Measurements from ENCODE around the gene SSH3. TPM values are rescaled to one million over a fixed set of nuclear protein-coding genes. Genes with fewer than 3 reads are reported as not detected.

SSH3 gene
- total RNA-seq, 1 donor from 2014 or later, result 20.1 TPM

- no peaks in the 10 kb centered on the region for H3K9me3 ChIP-seq (ENCODE audit: insufficient read depth, low read depth, low read length)
Measured at GRCh38 chr11:67307545-67308001, 4.2 kb downstream of the SSH3 start.

GRCh38 chr11:67308031-67308866 lies 4.9 kb downstream of the SSH3 start:
- H3K4me3 Mint-ChIP-seq (ENCODE audit: unreplicated experiment), result no peak overlapping the region
- Histone ChIP-seq H3K4me2 (ENCODE audit: low read length) (no peak overlapping the region), H3K4me3 (ENCODE audit: insufficient read depth, low read depth, low read length) (no peak overlapping the region), H3K36me3 (ENCODE audit: insufficient read depth, low read length) (no peaks in the 10 kb centered on the region), H3K79me2 (ENCODE audit: insufficient read depth, low read length) (no peaks in the 10 kb centered on the region), H3K4me1 (ENCODE audit: insufficient read depth, low read length) (peaks cover 10% of the 10 kb centered on the region), H3K9me3 (ENCODE audit: insufficient read depth, low read depth, low read length) (no peaks in the 10 kb centered on the region), H3K27me3 (ENCODE audit: insufficient read depth, low read length) (no peaks in the 10 kb centered on the region), H3K27ac (ENCODE audit: low read depth, low read length) (no peak overlapping the region), H2AFZ (ENCODE audit: low read depth, low read length) (no peak overlapping the region), H4K20me1 (ENCODE audit: insufficient read depth, low read length) (no peaks in the 10 kb centered on the region), H3K9ac (ENCODE audit: low read length) (no peak overlapping the region)
- peaks cover 5% of the 10 kb centered on the region for H3K4me1 Mint-ChIP-seq (ENCODE audit: low read depth, unreplicated experiment)
- TF ChIP-seq EZH2 (IDR thresholded peaks at IDR 0.05; ENCODE audit: insufficient read depth, low read length) (no peak), CTCF (IDR thresholded peaks at IDR 0.05; ENCODE audit: insufficient read depth, low read depth, low read length) (no peak)
- no peak overlapping the region for H3K27ac Mint-ChIP-seq (ENCODE audit: unreplicated experiment)
- peaks cover 2% of the 10 kb centered on the region for H3K27me3 Mint-ChIP-seq (ENCODE audit: low read depth, unreplicated experiment)
- H3K36me3 Mint-ChIP-seq (ENCODE audit: low read depth, unreplicated experiment), result peaks cover 5% of the 10 kb centered on the region
- no peaks in the 10 kb centered on the region for H3K9me3 Mint-ChIP-seq (ENCODE audit: unreplicated experiment)
- FAIRE-seq (no peak), DNase-seq (ENCODE audit: low read depth) (no peak)

More at GRCh38 chr11:67307545-67308001, 4.2 kb downstream of the SSH3 start:
- H3K4me3 ChIP-seq (ENCODE audit: insufficient read depth, low read depth, low read length), result no peak overlapping the region
- Mint-ChIP-seq H3K27me3 (ENCODE audit: low read depth, unreplicated experiment) (peaks cover 2% of the 10 kb centered on the region), H3K36me3 (ENCODE audit: low read depth, unreplicated experiment) (peaks cover 5% of the 10 kb centered on the region), H3K9me3 (ENCODE audit: unreplicated experiment) (no peaks in the 10 kb centered on the region), H3K4me3 (ENCODE audit: unreplicated experiment) (no peak overlapping the region), H3K4me1 (ENCODE audit: low read depth, unreplicated experiment) (peaks cover 5% of the 10 kb centered on the region), H3K27ac (ENCODE audit: unreplicated experiment) (no peak overlapping the region)
- peaks cover 10% of the 10 kb centered on the region for H3K4me1 ChIP-seq (ENCODE audit: insufficient read depth, low read length)
- no peak overlapping the region for H3K27ac ChIP-seq (ENCODE audit: low read depth, low read length)
- no peak for DNase-seq (ENCODE audit: low read depth)
- no peak overlapping the region for H3K9ac ChIP-seq (ENCODE audit: low read length)
- TF ChIP-seq CTCF (IDR thresholded peaks at IDR 0.05; ENCODE audit: insufficient read depth, low read depth, low read length), result no peak
- no peak for TF ChIP-seq EZH2 (IDR thresholded peaks at IDR 0.05; ENCODE audit: insufficient read depth, low read length)
- peaks cover 2% of the 10 kb centered on the region for H4K20me1 ChIP-seq (ENCODE audit: insufficient read depth, low read length)
- H3K4me2 ChIP-seq (ENCODE audit: low read length), result no peak overlapping the region
- H3K79me2 ChIP-seq (ENCODE audit: insufficient read depth, low read length), result no peaks in the 10 kb centered on the region
- H3K27me3 ChIP-seq (ENCODE audit: insufficient read depth, low read length), result no peaks in the 10 kb centered on the region
- no peak for FAIRE-seq
- H3K36me3 ChIP-seq (ENCODE audit: insufficient read depth, low read length), result no peaks in the 10 kb centered on the region
- H2AFZ ChIP-seq (ENCODE audit: low read depth, low read length), result no peak overlapping the region

- no peak for TF ChIP-seq CTCF (IDR thresholded peaks at IDR 0.05; ENCODE audit: insufficient read depth, low read depth, low read length)
- TF ChIP-seq EZH2 (IDR thresholded peaks at IDR 0.05; ENCODE audit: insufficient read depth, low read length), result no peak
- FAIRE-seq (no peak), DNase-seq (ENCODE audit: low read depth) (no peak)
- Mint-ChIP-seq H3K4me3 (ENCODE audit: unreplicated experiment) (no peak overlapping the region), H3K4me1 (ENCODE audit: low read depth, unreplicated experiment) (peaks cover 5% of the 10 kb centered on the region), H3K9me3 (ENCODE audit: unreplicated experiment) (no peaks in the 10 kb centered on the region), H3K27ac (ENCODE audit: unreplicated experiment) (no peak overlapping the region), H3K27me3 (ENCODE audit: low read depth, unreplicated experiment) (peaks cover 2% of the 10 kb centered on the region), H3K36me3 (ENCODE audit: low read depth, unreplicated experiment) (peaks cover 5% of the 10 kb centered on the region)
- peaks cover 7% of the 10 kb centered on the region for H3K4me1 ChIP-seq (ENCODE audit: insufficient read depth, low read length)
- no peak overlapping the region for H3K27ac ChIP-seq (ENCODE audit: low read depth, low read length)
- H3K9me3 ChIP-seq (ENCODE audit: insufficient read depth, low read depth, low read length), result no peaks in the 10 kb centered on the region
- H3K4me2 ChIP-seq (ENCODE audit: low read length), result no peak overlapping the region
- no peak overlapping the region for H3K9ac ChIP-seq (ENCODE audit: low read length)
- H3K79me2 ChIP-seq (ENCODE audit: insufficient read depth, low read length), result no peaks in the 10 kb centered on the region
- H2AFZ ChIP-seq (ENCODE audit: low read depth, low read length), result no peak overlapping the region
- no peaks in the 10 kb centered on the region for H3K36me3 ChIP-seq (ENCODE audit: insufficient read depth, low read length)
- H3K27me3 ChIP-seq (ENCODE audit: insufficient read depth, low read length), result no peaks in the 10 kb centered on the region
- no peaks in the 10 kb centered on the region for H4K20me1 ChIP-seq (ENCODE audit: insufficient read depth, low read length)
- H3K4me3 ChIP-seq (ENCODE audit: insufficient read depth, low read depth, low read length), result no peak overlapping the region
Measured at GRCh38 chr11:67309166-67309565, 5.8 kb downstream of the SSH3 start.
